Fibroblast of the aortic adventitia (primary cell): ENCODE data around the gene PIGZ. TPM values are rescaled to one million over a fixed set of nuclear protein-coding genes. Genes with fewer than 3 reads are reported as not detected.

ENCODE experiments used
- DNase-seq: peaks from one replicate; pipeline ENCODE4 v3.0.0-alpha.2; 2010; ENCODE audit warnings: low read depth
- H3K4me3 ChIP-seq: 2 replicates; pipeline ENCODE4 v1.5.1; 2011; ENCODE audit warnings: low read depth, mild to moderate bottlenecking, control low read depth, low read length, moderate library complexity
- total RNA-seq: library from RNA; depleted of rRNA; stranded (reverse); fragments of >200 nt; gene quantifications from 2 replicates; pipeline ENCODE4 v1.2.3, GENCODE V29; 2012; ENCODE audit warnings: low replicate concordance
- TF ChIP-seq, protein P1 (sequence below): IDR thresholded peaks from 2 replicates; pipeline ENCODE4 v1.5.1; 2011; ENCODE audit warnings: mild to moderate bottlenecking, low read length, control low read depth, inconsistent platforms; ENCODE audit not compliant: insufficient read depth

The PIGZ gene
- total RNA-seq, 1 donor: 1.9 TPM

DNA sequence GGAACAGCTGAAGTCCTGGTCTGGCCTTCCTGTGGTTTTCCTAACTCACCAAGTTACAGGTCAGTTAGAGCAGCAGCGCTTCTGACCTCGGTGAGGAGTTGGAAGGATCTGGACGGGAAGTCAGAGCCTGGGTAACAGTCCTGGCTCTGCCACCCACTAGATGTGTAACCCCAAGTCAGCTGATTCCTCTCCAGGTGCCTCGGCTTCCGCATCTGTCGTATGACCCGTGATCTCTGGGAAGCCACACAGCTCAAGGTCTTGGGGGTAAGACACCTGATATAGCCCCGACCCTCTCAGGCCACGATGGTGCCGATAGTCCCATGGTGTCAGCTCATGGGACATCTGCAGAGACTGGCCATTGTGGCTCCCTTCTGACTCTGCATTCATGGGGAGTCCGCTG lies 8.3 kb upstream of the PIGZ start:
- TF ChIP-seq, protein P1, sequence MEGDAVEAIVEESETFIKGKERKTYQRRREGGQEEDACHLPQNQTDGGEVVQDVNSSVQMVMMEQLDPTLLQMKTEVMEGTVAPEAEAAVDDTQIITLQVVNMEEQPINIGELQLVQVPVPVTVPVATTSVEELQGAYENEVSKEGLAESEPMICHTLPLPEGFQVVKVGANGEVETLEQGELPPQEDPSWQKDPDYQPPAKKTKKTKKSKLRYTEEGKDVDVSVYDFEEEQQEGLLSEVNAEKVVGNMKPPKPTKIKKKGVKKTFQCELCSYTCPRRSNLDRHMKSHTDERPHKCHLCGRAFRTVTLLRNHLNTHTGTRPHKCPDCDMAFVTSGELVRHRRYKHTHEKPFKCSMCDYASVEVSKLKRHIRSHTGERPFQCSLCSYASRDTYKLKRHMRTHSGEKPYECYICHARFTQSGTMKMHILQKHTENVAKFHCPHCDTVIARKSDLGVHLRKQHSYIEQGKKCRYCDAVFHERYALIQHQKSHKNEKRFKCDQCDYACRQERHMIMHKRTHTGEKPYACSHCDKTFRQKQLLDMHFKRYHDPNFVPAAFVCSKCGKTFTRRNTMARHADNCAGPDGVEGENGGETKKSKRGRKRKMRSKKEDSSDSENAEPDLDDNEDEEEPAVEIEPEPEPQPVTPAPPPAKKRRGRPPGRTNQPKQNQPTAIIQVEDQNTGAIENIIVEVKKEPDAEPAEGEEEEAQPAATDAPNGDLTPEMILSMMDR: no peak
- no peak for DNase-seq

DNA sequence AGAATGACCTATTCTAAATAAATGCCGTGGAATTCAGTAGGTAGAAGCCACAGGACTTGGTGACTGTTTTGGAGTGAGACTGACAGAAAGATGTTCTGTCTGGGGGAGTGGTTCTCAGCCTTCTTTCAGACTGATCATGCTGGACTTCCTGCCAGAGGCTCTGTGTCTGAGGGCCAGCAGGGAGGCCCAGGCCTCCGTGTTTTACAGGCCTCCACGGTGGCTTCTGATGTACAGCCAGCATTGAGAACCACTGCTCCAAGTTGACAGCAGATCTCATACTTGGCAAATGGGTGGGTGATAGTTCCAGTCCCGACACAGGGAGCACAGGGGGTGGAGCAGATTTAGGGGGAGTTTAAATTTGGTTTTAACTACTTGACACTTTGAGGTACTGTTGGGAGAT lies 6.7 kb upstream of the PIGZ start:
- H3K4me3 ChIP-seq: no peak overlapping the region
- no peak for DNase-seq
- TF ChIP-seq, protein P1: no peak

More for the DNA sequence above, 8.3 kb upstream of the PIGZ start:
- no peak overlapping the region for H3K4me3 ChIP-seq

DNA sequence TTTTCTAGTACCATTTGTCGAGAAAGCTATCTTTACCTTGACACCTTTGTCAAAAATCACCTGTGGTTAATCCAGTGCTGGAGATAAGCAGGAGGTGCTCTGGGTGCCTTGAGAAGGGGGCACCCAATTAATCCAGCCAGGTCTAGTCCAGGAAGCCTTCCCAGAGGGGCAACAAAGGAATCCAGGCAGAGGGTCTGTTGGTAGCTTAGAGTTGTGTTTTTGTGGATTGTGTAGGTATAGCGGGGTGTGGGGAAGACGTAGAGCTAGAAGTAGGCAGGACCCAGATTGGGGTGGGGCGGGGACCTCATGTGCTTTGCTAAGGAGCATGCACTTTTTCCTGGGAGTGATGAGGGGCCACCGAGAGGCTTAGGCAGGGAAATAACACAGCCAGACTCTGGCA lies 6.0 kb upstream of the PIGZ start:
- no peak overlapping the region for H3K4me3 ChIP-seq
- DNase-seq: no peak
- TF ChIP-seq, protein P1: no peak

DNA sequence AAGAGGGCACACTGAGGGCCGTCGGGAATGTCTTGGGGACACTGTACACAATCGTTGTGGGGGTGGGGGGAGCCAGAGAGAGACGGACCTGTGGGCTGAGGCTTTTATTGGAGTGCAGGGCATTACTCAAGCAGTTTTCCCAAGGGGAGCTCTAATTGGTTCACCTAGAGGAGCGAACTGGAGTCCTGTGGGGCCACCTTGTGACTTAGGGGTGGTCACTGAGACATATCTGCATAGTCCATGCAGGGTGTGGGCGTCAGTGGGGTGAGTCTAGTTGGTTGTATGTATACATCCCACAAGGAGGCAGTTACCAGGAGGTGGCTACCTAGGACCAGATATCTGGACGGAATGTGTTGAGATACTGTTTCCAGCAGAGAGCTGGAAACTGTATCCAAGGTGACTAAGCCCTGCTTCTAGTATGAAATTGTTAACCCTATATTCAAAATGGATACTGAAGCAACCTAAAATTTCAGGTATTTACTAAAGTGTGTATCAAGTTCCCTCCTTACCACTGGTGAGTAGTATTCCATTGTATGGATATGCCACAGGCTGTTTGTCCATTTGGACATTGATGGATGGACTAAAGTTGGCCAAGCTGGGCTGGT lies 2.6 kb upstream of the PIGZ start:
- DNase-seq: no peak
- TF ChIP-seq, protein P1: no peak
- H3K4me3 ChIP-seq: no peak overlapping the region

DNA sequence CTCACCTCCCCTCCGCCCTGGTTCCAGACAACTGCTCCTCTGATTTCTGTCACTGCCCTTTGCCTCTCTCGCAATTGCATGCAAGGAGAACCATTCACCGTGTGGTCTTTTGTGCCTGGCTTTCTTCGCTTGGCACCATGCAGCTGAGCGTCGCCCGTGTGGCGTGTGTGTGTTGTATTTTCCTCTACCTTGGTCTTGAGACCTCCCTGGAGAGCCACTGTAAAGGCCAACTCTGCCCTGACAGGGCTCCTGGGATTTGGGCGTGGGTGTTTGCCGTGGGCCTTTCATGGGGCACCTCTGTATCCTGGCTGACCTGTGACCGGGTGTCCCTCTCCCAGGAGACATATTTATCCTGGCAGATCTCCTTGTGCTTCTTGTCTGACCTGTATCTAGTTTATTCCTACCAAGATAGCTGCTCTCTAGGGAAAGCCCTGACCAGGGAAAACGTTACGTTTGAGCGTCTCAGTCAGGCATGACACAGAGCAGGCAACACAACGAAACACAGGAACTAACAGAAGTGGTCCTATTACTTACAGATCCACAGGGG lies 2.0 kb upstream of the PIGZ start:
- H3K4me3 ChIP-seq: no peak overlapping the region
- TF ChIP-seq, protein P1: no peak
- no peak for DNase-seq

DNA sequence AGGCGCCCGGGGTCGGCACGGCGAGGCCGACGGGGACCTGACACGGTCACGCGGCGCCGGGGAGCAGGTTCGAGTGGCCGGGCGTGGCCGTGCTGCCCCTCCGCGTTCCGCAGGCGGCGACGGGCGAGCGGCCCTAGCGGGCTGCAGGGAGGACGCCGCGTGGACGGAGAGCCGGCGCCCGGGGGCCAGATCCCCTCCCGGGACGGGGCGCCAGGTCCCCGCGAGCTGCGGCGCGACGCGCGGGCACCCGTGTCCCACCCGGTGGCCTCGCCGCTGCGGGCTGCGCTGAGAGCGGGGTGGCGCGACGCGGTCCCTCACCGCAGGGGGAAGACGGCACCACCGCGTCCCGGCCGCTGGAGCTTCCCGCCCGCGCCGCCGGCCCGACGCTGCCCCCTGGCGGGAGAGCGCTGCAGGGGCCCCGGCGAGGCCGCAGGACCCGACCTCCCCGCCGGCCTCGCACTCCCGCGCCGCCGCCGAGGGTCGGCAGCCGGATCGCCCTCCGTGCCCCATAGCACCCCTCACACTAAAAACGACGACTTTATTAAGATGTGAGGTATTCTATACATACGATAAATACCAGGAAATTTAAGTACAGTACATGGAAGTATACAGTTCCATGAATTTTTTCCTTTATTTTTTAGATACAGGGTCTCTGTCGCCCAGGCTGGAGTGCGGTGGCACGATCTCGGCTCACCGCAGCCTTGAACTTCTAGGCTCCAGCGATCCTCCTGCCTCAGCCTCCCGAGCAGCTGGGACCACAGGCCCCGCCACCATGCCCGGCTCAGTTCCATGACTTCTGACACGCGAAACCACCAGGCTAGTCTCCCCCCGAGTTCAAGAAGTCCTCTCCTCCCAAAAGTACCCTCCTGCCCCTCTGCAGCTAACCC lies 1.3 kb upstream of the PIGZ start:
- peak overlapping the region; percentile 71 for H3K4me3 ChIP-seq
- DNase-seq: peak; percentile 30
- TF ChIP-seq, protein P1: peak; percentile 53
